ENCODE results near the gene PKHD1. TPM values are rescaled to one million over a fixed set of nuclear protein-coding genes. Genes with fewer than 3 reads are reported as not detected.

The PKHD1 gene
- total and polyA plus RNA-seq, 2 of the 13 experiments (the other 11 are each of a cell fraction or from before 2014, with no cell fraction given) = 0.01 to 0.13 TPM

GRCh38 chr6:51675922-51676275 lies 411.5 kb downstream of the PKHD1 start (continued):
- TF ChIP-seq FUBP1 (CRISPR knock-in tag; IDR thresholded peaks at IDR 0.05; ENCODE audit: borderline replicate concordance) (no peak), IKZF5 (CRISPR knock-in tag; IDR thresholded peaks at IDR 0.05) (0 out of 2 replicates have a peak, but pooled peaks have one; percentile 25), SAP130 (CRISPR knock-in tag; IDR thresholded peaks at IDR 0.05; ENCODE audit: low read depth) (peak; percentile 20; the same call in 1 of the 2 replicates), ZBTB20 (CRISPR knock-in tag; IDR thresholded peaks at IDR 0.05; ENCODE audit: borderline replicate concordance, low read depth) (peak; percentile 79; the same call in 1 of the 2 replicates), SALL1 (CRISPR knock-in tag; IDR thresholded peaks at IDR 0.05) (peak; percentile 60; the same call in 1 of the 2 replicates), HNF1B (CRISPR knock-in tag; IDR thresholded peaks at IDR 0.05) (peak; percentile 80), MAX (IDR thresholded peaks at IDR 0.05) (peak; percentile 35; the same call in 1 of the 2 replicates), KLF6 (CRISPR knock-in tag; IDR thresholded peaks at IDR 0.05) (no peak), ZBTB25 (CRISPR knock-in tag; IDR thresholded peaks at IDR 0.05) (no peak), FLYWCH1 (CRISPR knock-in tag; IDR thresholded peaks at IDR 0.05) (no peak), RBAK (CRISPR knock-in tag; IDR thresholded peaks at IDR 0.05) (no peak), AHDC1 (CRISPR knock-in tag; IDR thresholded peaks at IDR 0.05; ENCODE audit: borderline replicate concordance) (peak; percentile 86; the same call in 1 of the 2 replicates), CTCF (CRISPR knock-in tag; IDR thresholded peaks at IDR 0.05) (no peak)

Measured in HepG2 (cell line).